ENCODE results near the gene IFNA13.

The IFNA13 gene

DNA sequence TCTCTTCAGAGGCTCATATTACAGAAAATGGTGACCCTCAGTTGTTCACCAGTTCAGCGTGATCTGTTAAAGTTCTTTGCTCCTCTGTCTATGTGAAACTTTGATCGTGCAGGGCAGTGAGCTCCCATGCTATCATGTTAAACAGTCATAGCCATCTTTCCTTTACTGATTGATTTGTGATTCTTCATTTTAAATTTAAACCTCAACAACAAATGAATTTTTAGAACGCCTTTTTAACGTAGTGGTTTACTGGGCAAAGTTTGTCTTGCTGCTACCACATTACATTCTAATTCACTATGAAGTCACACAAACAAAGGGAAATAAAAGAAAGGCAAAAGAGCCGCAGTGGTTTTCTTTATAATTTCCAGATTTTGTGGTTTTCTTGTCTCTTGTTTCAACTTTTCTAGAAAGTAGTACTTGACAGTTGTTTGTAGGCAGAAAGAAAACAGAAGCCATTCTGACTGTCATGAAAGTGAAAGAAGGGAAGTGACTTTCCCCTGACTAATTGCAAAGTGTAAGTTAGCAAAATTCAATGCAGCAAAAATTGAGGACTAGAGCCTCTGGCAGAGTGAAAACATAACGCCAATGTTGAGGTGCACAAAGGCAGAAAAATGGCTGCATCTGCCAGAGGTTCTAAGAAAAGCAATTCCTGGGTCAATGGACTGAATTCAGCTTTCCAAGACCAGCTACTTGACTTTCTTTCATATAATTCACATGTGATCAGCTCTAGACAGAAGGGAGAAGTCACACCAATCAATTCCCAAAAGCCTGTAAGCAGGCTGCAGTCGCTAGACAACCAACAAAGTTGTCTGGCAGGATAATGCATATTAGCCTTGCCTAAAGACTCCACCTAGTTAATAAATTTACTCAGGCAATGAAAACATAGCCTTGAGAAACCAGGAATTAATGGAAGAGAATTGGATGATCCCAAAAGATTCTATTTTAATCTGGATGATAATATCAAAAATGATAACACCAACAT, 10.1 kb downstream of the IFNA13 start:
- no peak for DNase-seq

DNA sequence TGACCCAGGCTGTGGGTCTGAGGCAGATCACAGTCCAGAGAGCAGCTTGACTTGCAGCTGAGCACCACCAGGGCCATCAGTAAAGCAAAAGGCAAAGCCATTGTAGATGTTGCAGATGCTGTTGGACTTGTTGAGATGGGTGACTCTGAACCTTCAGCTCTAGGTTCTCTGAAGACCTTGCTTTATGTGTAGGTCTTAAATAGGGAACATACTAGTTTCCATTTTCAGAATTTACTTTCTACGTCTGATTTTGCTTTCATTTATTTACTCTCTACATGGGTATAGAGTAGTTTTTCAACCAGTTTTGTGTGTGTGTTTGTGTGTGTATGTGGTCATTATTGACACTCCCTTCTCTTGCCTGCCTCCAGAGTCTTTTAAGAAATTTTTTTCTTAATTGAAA, 17.1 kb downstream of the IFNA13 start, which contains the start of gene IFNA6:
TSS of gene IFNA6 (minus strand) at position 101 of the 400 bp plus-strand sequence. CDS start at position 101, 0 bp downstream.
- no peak for DNase-seq

DNA sequence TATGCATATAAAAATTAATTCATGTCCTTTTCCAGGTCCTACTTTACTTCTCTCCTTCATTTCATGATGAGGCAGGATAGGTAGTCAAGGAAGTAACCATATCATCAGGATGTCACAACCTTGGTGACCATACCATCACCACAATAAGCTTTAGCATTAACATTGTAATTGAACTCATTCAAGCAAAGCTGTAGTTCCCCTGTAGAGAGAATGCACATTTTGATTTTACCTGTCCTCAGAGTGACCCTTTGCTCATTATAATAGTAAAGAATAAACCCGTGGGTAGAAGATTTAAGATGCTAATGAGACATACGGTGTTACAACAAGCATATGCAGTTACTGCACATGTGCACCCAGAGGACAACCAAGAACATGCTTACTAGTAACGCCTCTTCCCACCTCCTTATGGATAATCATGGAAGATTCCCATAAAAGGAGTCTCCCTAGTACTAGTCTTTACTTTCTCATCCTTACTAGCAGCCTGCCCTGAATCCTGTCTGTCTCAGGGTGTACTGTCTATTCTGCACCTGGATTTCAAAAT, 19.4 kb downstream of the IFNA13 start:
- DNase-seq = no peak

DNA sequence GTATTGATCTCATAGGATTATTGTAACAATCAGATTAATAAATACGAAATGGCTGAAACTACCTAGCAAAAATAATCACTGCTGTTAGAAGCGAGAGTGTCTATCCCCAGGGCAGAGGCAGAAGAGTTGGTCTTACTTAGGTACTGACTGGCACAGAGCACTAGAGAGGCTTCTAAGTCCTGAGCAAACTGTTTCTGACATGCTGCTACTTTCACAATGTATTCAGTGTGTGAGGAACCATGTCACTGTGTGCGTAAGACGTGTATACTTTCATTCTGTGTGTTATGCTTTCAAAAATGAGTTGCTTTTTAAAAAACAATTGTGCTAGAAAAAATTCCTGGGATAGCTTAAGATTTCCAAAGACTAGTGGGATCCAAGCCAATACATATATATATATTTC, 27.1 kb downstream of the IFNA13 start:
- no peak for DNase-seq

DNA sequence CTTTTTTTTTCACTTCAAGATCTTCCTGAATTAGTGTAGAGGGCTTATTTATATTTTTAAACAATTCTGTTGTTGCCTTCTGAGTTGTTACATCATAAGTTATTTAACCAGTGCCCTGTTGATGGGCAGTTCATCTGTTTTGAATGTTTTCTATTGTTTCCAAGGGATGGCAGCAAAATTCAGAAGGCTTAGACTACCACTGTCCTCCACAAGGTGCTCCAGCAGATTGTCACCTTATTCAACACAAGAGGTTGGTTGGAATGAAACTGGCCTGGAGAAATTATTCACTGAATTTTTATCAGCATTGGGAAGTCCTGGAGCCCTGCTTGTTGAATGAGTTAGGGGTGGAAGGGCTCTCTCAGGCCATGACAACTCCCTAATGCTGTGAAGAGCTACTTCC, 31.4 kb downstream of the IFNA13 start:
- DNase-seq = no peak

DNA sequence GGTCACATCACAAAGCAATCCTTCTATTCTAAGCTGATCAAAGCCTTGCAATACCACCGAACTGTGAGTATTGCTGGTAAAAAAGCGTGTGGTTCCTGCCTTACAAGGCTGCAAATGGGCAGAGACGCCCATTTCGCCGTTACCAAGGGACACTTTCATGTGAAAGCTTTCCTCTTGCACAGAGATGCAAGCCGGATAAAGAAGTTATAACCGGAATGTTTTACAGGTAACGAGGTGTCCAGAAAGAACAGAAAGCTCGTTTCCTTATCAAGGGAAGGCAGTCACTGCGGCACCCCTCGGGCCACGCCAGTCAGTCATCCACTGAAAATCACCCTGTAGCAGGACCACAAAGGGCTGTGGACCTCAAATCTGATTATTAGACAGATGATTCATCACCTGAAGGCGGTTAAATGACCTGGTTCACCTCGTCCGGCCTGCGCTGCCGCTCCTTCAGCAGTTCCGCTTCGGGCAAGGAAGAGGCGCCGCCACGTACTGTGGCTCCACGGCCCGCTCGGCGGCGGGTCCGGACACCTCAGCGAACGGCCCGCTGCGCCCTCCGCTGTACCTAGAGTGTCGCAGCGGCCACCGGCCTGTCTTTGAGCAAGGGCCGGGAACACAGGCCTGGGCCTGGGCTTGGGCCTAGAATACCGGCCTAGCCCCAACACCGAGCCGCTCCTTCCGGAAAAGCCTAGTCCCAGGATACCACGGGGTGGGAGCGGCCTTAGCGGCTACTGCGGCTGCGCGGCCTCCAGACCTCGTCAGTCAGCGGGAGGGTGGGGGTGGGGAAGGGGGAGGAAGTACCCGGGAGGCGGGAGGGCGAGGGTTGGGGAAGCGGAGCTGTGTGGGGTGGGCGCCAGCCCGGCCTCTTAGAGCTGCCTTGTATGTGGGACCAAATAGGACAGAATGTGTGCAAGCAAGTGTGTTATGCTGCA, 32.9 kb downstream of the IFNA13 start, which contains the start of gene KLHL9:
TSS of gene KLHL9 (minus strand) at position 704 of the 932 bp plus-strand sequence. CDS start at position 159, 545 bp downstream.
- peak; percentile 91 for DNase-seq

DNA sequence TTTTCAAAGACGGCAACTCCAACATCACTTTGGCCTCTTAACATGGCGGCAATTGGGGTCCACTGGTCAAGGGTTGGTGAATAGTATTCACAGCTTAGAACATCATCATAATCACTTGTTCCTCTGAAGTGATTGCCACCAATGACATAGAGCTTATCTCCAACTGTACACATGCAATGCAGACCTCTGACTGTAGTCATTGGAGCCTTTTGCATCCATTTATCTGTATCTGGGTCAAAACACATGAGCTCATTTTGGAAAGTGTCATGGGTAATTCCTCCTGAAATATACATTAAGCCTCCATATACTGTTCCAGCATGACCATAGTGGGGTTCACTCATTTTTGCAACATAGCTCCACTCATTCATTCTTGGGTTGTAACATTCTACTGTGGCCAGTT, 34.6 kb downstream of the IFNA13 start:
- DNase-seq = no peak

DNA sequence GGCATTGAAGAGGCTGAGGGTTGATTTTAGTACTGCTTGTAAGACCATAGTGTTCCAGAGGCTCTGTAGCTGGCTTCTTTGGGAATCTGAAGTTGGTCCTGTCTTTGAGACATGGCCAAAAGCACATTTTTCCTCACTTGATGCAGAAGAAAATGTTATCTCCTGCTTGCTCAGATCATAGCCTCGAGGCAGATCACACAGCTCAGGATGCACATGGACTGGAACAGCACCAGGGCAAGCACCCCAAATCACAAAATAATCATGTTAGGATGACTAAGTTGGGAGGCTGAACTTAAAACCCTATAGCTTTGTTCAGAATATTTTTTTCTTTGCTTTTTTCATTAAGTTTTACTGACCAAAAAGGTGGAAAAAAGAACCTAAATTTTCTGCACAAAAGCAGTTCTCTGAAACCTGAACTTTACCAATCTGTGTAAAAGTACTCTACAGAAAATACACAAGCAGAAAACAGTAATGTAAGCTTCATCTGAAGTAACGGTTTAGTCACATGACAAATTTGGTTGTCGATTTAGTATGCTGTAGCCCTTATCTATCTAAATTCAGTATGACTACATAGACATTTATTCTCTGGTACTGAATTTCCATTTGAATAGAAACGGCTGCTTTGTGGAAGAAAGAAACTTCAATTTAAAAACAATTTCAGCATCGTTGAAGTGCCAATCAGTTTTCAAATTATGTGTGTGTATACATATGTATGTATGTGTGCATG, 36.0 kb downstream of the IFNA13 start:
- DNase-seq = no peak

DNA sequence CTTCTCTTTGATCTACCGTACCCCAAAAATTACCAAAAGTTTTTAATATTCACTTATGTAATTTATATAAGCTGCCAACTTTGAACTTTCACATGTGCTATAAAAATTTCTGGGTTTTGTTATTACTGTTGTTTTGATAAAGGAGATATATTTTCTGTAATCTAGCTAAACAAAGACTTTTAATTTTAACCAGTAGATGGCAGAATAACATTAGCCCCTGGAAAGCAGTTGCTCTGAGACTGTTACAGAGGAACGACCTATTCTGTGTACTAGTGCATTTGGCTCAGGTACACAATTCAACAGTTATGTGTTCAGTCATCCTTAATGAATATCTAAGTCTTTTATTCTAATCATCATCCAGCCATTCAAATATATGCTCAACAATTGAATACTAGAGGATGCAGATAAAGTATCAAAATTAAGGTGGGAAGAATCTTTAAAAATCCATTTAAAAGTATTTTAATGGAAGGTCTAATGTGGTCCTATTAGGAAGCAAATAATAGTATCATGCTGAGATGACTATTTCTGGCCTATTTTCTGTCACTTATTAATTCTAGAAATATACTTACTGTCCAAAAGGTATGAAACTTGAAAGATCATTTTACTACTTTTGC, 41.2 kb downstream of the IFNA13 start:
- no peak for DNase-seq

DNA sequence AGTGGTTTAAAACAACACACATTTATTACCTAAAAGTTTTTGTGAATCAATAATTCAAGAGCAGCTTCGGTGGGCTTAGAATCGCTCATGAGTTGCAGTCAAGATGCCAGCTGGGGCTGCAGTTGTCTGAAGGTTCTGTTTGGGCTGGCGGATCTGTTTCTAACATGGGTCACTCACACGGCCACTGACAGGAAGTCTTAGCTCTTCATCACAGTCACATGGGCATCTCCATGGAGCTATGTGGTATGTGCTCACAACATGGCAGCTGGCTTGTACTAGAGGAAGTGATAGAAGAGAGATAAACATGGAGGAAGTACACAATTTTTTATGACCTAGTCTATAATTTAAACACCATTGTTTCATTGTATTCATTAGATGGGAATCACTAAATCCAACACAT, 43.8 kb downstream of the IFNA13 start:
- no peak for DNase-seq

DNA sequence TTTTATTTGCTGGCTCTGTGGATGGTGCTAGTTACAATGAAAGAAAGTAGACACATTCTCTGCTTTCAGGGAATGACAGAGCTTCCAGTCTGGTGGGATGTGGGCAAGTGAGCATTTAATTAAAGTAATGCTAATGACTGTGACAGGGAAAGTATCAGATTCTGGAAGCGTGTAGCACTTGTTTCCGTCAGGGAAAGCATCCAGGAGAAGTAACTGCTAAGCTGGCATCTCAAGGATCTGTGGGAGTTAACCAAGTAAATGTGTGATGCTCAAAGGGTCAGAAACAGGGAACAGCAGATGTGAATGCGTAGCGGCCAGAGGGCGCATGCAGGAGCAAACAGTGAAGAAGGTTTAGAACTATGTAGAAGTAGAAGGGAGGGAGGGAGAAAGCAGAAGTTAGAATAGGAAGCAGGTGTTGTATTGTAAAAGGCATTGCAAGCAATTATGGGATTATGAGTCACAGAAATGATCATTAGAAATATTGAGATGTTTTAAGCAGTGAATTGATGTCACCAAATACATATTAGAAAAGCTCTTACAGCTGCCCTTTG, 44.9 kb downstream of the IFNA13 start:
- DNase-seq = no peak

DNA sequence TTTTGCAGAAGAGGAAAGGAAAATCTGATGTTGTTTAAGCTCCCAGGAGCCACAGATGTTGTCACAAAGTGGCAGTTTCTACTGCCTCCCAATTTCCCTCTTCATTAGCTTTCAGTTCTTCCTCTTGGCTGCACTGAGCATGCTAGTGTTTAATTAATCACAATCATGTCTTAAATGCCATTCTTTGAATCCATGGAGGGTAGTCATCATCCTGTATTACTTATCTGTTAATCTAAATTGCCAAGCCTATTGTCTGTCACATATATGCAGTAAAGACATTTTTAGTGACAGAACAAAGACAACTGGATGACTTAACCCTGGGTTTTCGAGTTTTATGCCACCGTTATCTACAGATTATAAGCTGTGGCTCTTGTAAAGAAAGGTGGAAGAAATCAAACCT, 47.4 kb downstream of the IFNA13 start:
- no peak for DNase-seq

DNA sequence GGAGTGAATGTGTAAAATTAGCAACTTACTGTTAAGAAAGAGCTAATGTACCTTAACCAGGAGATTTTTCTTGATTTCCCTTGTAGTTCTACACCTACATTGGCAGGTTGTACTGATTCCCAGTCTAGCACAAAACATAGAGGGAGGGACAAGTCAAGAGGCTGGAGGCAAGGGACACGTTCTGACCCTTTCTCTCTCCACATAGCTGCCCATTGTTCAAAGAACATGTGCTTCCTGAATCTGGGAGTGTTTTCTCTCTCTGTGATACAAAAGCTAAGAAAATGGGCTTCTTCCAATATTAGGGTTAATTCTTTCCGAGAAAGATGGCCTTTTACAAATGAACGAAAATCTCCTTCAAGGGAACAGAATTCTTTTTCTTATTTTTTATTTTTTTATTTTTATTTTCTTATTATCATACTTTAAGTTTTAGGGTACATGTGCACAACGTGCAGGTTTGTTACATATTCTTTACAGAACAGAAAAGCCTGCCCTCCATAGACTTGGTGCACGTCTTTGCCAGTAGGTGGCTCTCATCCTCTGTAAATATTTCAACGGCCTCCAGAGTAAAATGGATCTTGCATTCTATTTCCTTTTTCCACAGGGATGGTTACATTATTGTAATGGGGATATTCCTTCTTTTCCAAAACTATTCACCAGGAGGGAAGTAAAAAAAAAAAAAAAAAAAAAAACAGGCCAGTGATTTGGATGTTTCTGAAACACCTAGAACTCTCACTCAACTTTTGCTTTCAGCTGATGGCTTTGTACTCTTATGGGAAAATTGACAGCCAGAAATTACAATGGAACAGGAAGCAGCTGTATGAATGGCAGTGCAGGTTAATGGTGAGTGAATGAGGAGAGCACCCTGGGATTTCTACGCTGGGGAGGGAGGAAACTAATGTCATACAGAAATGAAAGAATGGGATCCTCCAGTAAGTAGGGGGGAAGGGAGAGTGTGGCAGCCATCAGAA, 49.6 kb downstream of the IFNA13 start:
- DNase-seq = no peak
